PFSK-1 (cell line): ENCODE measurements around the gene HSPA13.

Experiments used
- FOXP2 ChIP-seq: optimal IDR thresholded peaks from 2 replicates; pipeline ENCODE3; 2011; ENCODE audit warnings: borderline replicate concordance, control low read depth, inconsistent platforms; ENCODE audit not compliant: insufficient read depth; ENCODE audit errors: extremely low read length, extremely low read depth
- POLR2AphosphoS5 ChIP-seq: IDR thresholded peaks from 2 replicates; pipeline ENCODE4 v1.6.1; 2012; ENCODE audit warnings: low read depth, mild to moderate bottlenecking, control low read depth, low read length, moderate library complexity
- TAF1 ChIP-seq: IDR thresholded peaks from 2 replicates; pipeline ENCODE4 v1.6.1; 2012; ENCODE audit warnings: low read length, control low read depth, borderline replicate concordance; ENCODE audit not compliant: insufficient read depth

Gene HSPA13

DNA sequence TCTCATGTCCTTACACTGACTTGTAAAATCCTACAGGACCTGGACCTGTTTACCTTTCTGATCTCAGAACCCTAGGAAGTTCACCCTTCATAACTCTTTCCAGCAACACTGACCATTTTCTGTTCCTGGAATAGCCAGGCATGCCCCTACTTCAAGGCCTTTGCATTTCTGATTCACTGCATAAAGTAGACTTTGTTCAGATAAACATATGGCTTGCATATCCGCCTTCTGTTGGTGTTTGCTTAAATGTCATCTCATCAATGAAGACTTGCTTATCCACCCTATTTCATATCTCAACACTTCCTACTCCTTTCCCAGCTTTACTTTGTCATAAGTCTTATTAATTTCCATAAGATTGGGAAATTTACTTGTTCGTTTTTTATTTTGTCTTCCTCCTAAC is 57.4 kb downstream of the HSPA13 start:
- TF ChIP-seq POLR2AphosphoS5: no peak
- TF ChIP-seq TAF1: no peak
- TF ChIP-seq FOXP2: no peak
